ENCODE results near the gene PLAC8L1. TPM values are rescaled to one million over a fixed set of nuclear protein-coding genes. Genes with fewer than 3 reads are reported as not detected.

Gene PLAC8L1
- total RNA-seq, 1 experiment from 2014 or later, result 0.52 TPM

- Histone ChIP-seq H2BK15ac (ENCODE audit: low read depth, low read length) (no peak overlapping the region), H3K14ac (ENCODE audit: insufficient read depth, low read length) (no peak overlapping the region), H3T11ph (ENCODE audit: low read length) (no peak overlapping the region), H3K27me3 (ENCODE audit: insufficient read depth, low read length) (no peaks in the 10 kb centered on the region; the same call in 1 of the 2 replicates), H2AFZ (ENCODE audit: low read length) (no peak overlapping the region), H3K4me2 (ENCODE audit: insufficient read depth, insufficient read length, low read length) (peak overlapping the region; percentile 33), H4K20me1 (ENCODE audit: control insufficient read depth, insufficient read depth, insufficient read length) (no peaks in the 10 kb centered on the region), H2BK12ac (ENCODE audit: insufficient read length, low read depth, low read length) (no peak overlapping the region), H3K4ac (ENCODE audit: low read depth, low read length) (no peak overlapping the region), H2BK20ac (ENCODE audit: low read depth, low read length, poor library complexity, severe bottlenecking) (no peak overlapping the region), H4K5ac (ENCODE audit: insufficient read length, low read depth, low read length) (no peak overlapping the region), H3K27ac (ENCODE audit: insufficient read length, low read depth, low read length) (no peak overlapping the region), H3K9ac (ENCODE audit: extremely low read depth, insufficient read length, low read length) (no peak overlapping the region), H3K9me3 (ENCODE audit: control insufficient read depth, low read depth, low read length) (no peaks in the 10 kb centered on the region), H2BK5ac (ENCODE audit: insufficient read length, low read length) (no peak overlapping the region), H2AK5ac (ENCODE audit: insufficient read length, low read length) (no peak overlapping the region), H2BK120ac (ENCODE audit: low read depth, low read length, poor library complexity, severe bottlenecking) (no peak overlapping the region), H3K18ac (ENCODE audit: insufficient read length, low read depth, low read length) (no peak overlapping the region), H3K79me1 (ENCODE audit: insufficient read depth, low read depth, low read length, poor library complexity, severe bottlenecking) (no peaks in the 10 kb centered on the region), H3K56ac (ENCODE audit: insufficient read length, low read depth, low read length) (no peak overlapping the region), H3K23me2 (ENCODE audit: insufficient read length, low read depth, low read length, poor library complexity, severe bottlenecking) (no peaks in the 10 kb centered on the region), H4K8ac (replicated peaks; ENCODE audit: insufficient read length, low read depth, low read length) (no peak overlapping the region), H4K91ac (ENCODE audit: insufficient read length, low read depth, low read length) (no peak overlapping the region), H3K4me1 (ENCODE audit: insufficient read depth, low read length) (peaks cover 24% of the 10 kb centered on the region; the same call in 1 of the 2 replicates), H3K23ac (ENCODE audit: insufficient read length, low read depth, low read length) (no peak overlapping the region), H3K79me2 (ENCODE audit: insufficient read depth, low read length) (no peaks in the 10 kb centered on the region)
- Mint-ChIP-seq H3K4me3 (peak overlapping the region in 1 of 2 experiments; percentile 28; a peak in 3 of 5 replicates), H3K27me3 (ENCODE audit: low read depth) (peaks cover 19% of the 10 kb centered on the region), H3K9me3 (no peaks in the 10 kb centered on the region; a peak in 2 of 5 replicates), H3K4me1 (peaks cover 73 to 74% of the 10 kb centered on the region in 2 experiments), H3K36me3 (ENCODE audit: insufficient read depth in 1 of 3, low read depth in 3 of 3) (no peaks in the 10 kb centered on the region; a peak in 1 of 7 replicates), H3K27ac (no peak overlapping the region; a peak in 2 of 7 replicates)
- TF ChIP-seq CTCF (conservative IDR thresholded peaks at IDR 0.05), result no peak
- DNase-seq, result peak; percentile 57
- no CpG with 5 or more reads among the region's 4 CpGs for WGBS (ENCODE audit: extremely low coverage, insufficient read length, low lambda C conversion rate)
Measured at GRCh38 chr5:146076455-146076854, 28.9 kb downstream of the PLAC8L1 start.
